ENCODE data around the gene FCHSD2. TPM values are rescaled to one million over a fixed set of nuclear protein-coding genes. Genes with fewer than 3 reads are reported as not detected.

The FCHSD2 gene
- polyA plus RNA-seq, 3 donors, result 14.5 to 43.5 (median 16.6) TPM

- Histone ChIP-seq H3K79me2 (ENCODE audit: insufficient read depth, low read length) (peaks cover 70% of the 10 kb centered on the region), H3K4me2 (replicated peaks; ENCODE audit: extremely low read depth, low read length, poor library complexity, severe bottlenecking) (no peak overlapping the region), H2AFZ (ENCODE audit: insufficient read depth, low read depth, low read length, poor library complexity, severe bottlenecking) (no peak overlapping the region), H4K20me1 (ENCODE audit: insufficient read depth, low read length) (peaks cover 9% of the 10 kb centered on the region), H3K9me3 (replicated peaks in 1 of 2; ENCODE audit: control insufficient read depth in 1 of 2, insufficient read depth in 1 of 2, low read length in 2 of 2) (peaks cover 0 to under 1% of the 10 kb centered on the region in 2 donors), H3K4me1 (ENCODE audit: control insufficient read depth in 1 of 2, insufficient read depth in 2 of 2, low read length in 2 of 2) (no peaks in the 10 kb centered on the region), H3K36me3 (replicated peaks in 1 of 2; ENCODE audit: control insufficient read depth in 1 of 2, insufficient read depth in 2 of 2, low read length in 2 of 2) (peaks cover 0 to 16% of the 10 kb centered on the region in 2 donors), H3K27ac (ENCODE audit: low read depth in 1 of 2, low read length in 2 of 2) (no peak overlapping the region), H3K9ac (ENCODE audit: insufficient read depth, low read length, poor library complexity, severe bottlenecking) (no peak overlapping the region), H3K27me3 (ENCODE audit: control insufficient read depth in 2 of 2, insufficient read depth in 2 of 2, low read length in 2 of 2) (no peaks in the 10 kb centered on the region), H3K4me3 (replicated peaks in 1 of 3; ENCODE audit: low read depth in 2 of 3, low read length in 3 of 3) (no peak overlapping the region)
- TF ChIP-seq, protein P1, sequence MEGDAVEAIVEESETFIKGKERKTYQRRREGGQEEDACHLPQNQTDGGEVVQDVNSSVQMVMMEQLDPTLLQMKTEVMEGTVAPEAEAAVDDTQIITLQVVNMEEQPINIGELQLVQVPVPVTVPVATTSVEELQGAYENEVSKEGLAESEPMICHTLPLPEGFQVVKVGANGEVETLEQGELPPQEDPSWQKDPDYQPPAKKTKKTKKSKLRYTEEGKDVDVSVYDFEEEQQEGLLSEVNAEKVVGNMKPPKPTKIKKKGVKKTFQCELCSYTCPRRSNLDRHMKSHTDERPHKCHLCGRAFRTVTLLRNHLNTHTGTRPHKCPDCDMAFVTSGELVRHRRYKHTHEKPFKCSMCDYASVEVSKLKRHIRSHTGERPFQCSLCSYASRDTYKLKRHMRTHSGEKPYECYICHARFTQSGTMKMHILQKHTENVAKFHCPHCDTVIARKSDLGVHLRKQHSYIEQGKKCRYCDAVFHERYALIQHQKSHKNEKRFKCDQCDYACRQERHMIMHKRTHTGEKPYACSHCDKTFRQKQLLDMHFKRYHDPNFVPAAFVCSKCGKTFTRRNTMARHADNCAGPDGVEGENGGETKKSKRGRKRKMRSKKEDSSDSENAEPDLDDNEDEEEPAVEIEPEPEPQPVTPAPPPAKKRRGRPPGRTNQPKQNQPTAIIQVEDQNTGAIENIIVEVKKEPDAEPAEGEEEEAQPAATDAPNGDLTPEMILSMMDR (IDR thresholded peaks at IDR 0.05), result no peak
- Mint-ChIP-seq H3K27ac (no peak overlapping the region), H3K4me3 (no peak overlapping the region), H3K9me3 (peaks cover 5 to 11% (median 6%) of the 10 kb centered on the region in 7 donors), H3K36me3 (peaks cover 14 to 17% of the 10 kb centered on the region in 2 donors), H3K27me3 (ENCODE audit: low read depth in 3 of 3) (no peaks in the 10 kb centered on the region), H3K4me1 (peaks cover 4% of the 10 kb centered on the region)
- intact Hi-C loops (cut with micrococcal nuclease), result no loop called here
- no peak for DNase-seq
Observed at GRCh38 chr11:73019449-73019848, 122.7 kb downstream of the FCHSD2 start.

DNA sequence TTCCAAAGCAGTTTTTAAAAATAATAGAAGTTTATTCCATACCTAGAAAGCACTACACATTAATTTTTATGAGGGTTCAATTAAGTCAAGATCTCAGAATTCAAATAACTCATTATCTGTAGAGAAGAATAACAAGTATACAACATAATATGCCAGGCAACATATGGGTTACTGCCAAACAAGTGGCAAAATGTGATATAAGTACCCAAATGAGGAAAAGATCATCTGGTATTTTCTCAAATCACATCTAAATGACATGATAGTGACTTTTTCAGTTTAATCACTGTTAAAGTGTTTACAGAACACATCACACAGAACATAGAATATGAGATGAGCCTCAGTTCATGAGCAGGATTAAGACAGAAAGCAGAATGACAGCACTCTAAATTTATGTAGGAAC is 123.3 kb downstream of the FCHSD2 start:
- no peak overlapping the region for H3K4me2 ChIP-seq (replicated peaks; ENCODE audit: extremely low read depth, low read length, poor library complexity, severe bottlenecking)
- Mint-ChIP-seq H3K27ac (no peak overlapping the region), H3K27me3 (ENCODE audit: low read depth in 3 of 3) (no peaks in the 10 kb centered on the region), H3K4me3 (no peak overlapping the region), H3K9me3 (peaks cover 0 to 7% (median 0%) of the 10 kb centered on the region in 7 donors), H3K4me1 (peaks cover 5% of the 10 kb centered on the region), H3K36me3 (peaks cover 11 to 14% of the 10 kb centered on the region in 2 donors)
- intact Hi-C loops (cut with micrococcal nuclease), result no loop called here
- no peak overlapping the region for H2AFZ ChIP-seq (ENCODE audit: insufficient read depth, low read depth, low read length, poor library complexity, severe bottlenecking)
- TF ChIP-seq, protein P1 (IDR thresholded peaks at IDR 0.05), result no peak
- no peaks in the 10 kb centered on the region for H3K27me3 ChIP-seq (ENCODE audit: control insufficient read depth in 2 of 2, insufficient read depth in 2 of 2, low read length in 2 of 2)
- no peak overlapping the region for H3K27ac ChIP-seq (ENCODE audit: low read depth in 1 of 2, low read length in 2 of 2)
- no peak for DNase-seq
- H3K9ac ChIP-seq (ENCODE audit: insufficient read depth, low read length, poor library complexity, severe bottlenecking), result no peak overlapping the region
- H3K36me3 ChIP-seq (replicated peaks in 1 of 2; ENCODE audit: control insufficient read depth in 1 of 2, insufficient read depth in 2 of 2, low read length in 2 of 2), result peaks cover 0 to 16% of the 10 kb centered on the region in 2 donors
- H3K9me3 ChIP-seq (replicated peaks in 1 of 2; ENCODE audit: control insufficient read depth in 1 of 2, insufficient read depth in 1 of 2, low read length in 2 of 2), result no peaks in the 10 kb centered on the region
- H3K4me1 ChIP-seq (ENCODE audit: control insufficient read depth in 1 of 2, insufficient read depth in 2 of 2, low read length in 2 of 2), result no peaks in the 10 kb centered on the region
- no peak overlapping the region for H3K4me3 ChIP-seq (replicated peaks in 1 of 3; ENCODE audit: low read depth in 2 of 3, low read length in 3 of 3)
- H4K20me1 ChIP-seq (ENCODE audit: insufficient read depth, low read length), result peaks cover 13% of the 10 kb centered on the region
- H3K79me2 ChIP-seq (ENCODE audit: insufficient read depth, low read length), result peaks cover 66% of the 10 kb centered on the region

All from CD14-positive monocyte (primary cell).